DND-41 (cell line): ENCODE results near the gene INTS7.

Experiments
- ATAC-seq: fragments of 200-7000 bp; cut with Tn5 transposase; 3 replicates; pipeline ENCODE4 v1.9.1; 2021; ENCODE audit warnings: low read depth; ENCODE audit not compliant: insufficient read depth
- DNase-seq: peaks from one replicate; pipeline ENCODE4 v3.0.0-alpha.2; 2020
- H2AFZ ChIP-seq: 2 replicates; pipeline ENCODE4 v1.6.0; 2012; ENCODE audit warnings: low read depth, low read length
- H3K27ac ChIP-seq: 2 replicates; pipeline ENCODE4 v1.5.1; 2012; ENCODE audit warnings: low read length, inconsistent platforms
- H3K27me3 ChIP-seq: fragments of 200-600 bp; sonication (generic); 2 replicates; pipeline ENCODE4 v1.6.0; 2012; ENCODE audit warnings: low read length, mild to moderate bottlenecking, inconsistent platforms; ENCODE audit not compliant: insufficient read depth, poor library complexity
- H3K36me3 ChIP-seq: 2 replicates; pipeline ENCODE4 v1.5.1; 2012; ENCODE audit warnings: low read length, inconsistent platforms; ENCODE audit not compliant: insufficient read depth
- H3K4me1 ChIP-seq: 2 replicates; pipeline ENCODE4 v1.5.1; 2012; ENCODE audit warnings: mild to moderate bottlenecking, low read length; ENCODE audit not compliant: insufficient read depth
- H3K4me2 ChIP-seq: 2 replicates; pipeline ENCODE4 v1.6.0; 2012; ENCODE audit warnings: mild to moderate bottlenecking, moderate library complexity, low read length, inconsistent platforms; ENCODE audit not compliant: insufficient read depth
- H3K4me3 ChIP-seq, 2 experiments: fragments of 200-600 bp in 1 of 2; shearing (Covaris generic) in 1 of 2; 2 replicates each; pipeline ENCODE4 v1.5.1; 2012 to 2016; ENCODE audit warnings: inconsistent platforms in 2 of 2, low read length in 2 of 2, mild to moderate bottlenecking in 2 of 2, low read depth in 1 of 2, moderate library complexity in 1 of 2
- H3K79me2 ChIP-seq: 2 replicates; pipeline ENCODE4 v1.6.0; 2012; ENCODE audit warnings: low read length, inconsistent platforms; ENCODE audit not compliant: insufficient read depth
- H3K9ac ChIP-seq: 2 replicates; pipeline ENCODE4 v1.6.0; 2012; ENCODE audit warnings: low read depth, mild to moderate bottlenecking, inconsistent platforms, low read length, moderate library complexity
- H3K9me3 ChIP-seq: 2 replicates; pipeline ENCODE4 v1.5.1; 2012; ENCODE audit warnings: low read length, moderate library complexity, mild to moderate bottlenecking, inconsistent platforms; ENCODE audit not compliant: insufficient read depth, severe bottlenecking
- H4K20me1 ChIP-seq: 2 replicates; pipeline ENCODE4 v1.6.0; 2012; ENCODE audit warnings: low read length; ENCODE audit not compliant: insufficient read depth
- CTCF ChIP-seq: IDR thresholded peaks from 2 replicates; pipeline ENCODE4 v1.5.1; 2012; ENCODE audit warnings: borderline replicate concordance, low read length, moderate library complexity, mild to moderate bottlenecking; ENCODE audit not compliant: poor library complexity, severe bottlenecking; ENCODE audit errors: extremely low read depth
- EZH2 ChIP-seq: IDR thresholded peaks from 3 replicates; pipeline ENCODE4 v1.6.1; 2012; ENCODE audit warnings: borderline replicate concordance, low read depth, mild to moderate bottlenecking, moderate library complexity, low read length, inconsistent platforms; ENCODE audit not compliant: severe bottlenecking

Gene INTS7

GRCh38 chr1:211968200-211968834, 67.0 kb downstream of the INTS7 start:
- TF ChIP-seq EZH2 = no peak
- no peak for TF ChIP-seq CTCF
- Histone ChIP-seq H3K36me3 (peaks cover 69% of the 10 kb centered on the region), H3K27me3 (no peaks in the 10 kb centered on the region), H3K4me1 (no peaks in the 10 kb centered on the region), H2AFZ (no peak overlapping the region), H3K9me3 (no peaks in the 10 kb centered on the region), H4K20me1 (no peaks in the 10 kb centered on the region), H3K4me3 (no peak overlapping the region), H3K27ac (no peak overlapping the region), H3K4me2 (no peak overlapping the region), H3K9ac (no peak overlapping the region), H3K79me2 (no peaks in the 10 kb centered on the region)
- no peak for DNase-seq
- ATAC-seq = no peak

GRCh38 chr1:211967704-211968103, 67.7 kb downstream of the INTS7 start:
- Histone ChIP-seq H3K36me3 (peaks cover 66% of the 10 kb centered on the region), H3K9me3 (no peaks in the 10 kb centered on the region), H3K4me3 (no peak overlapping the region), H3K79me2 (no peaks in the 10 kb centered on the region), H3K9ac (no peak overlapping the region), H3K4me2 (no peak overlapping the region), H3K4me1 (no peaks in the 10 kb centered on the region), H4K20me1 (no peaks in the 10 kb centered on the region), H2AFZ (no peak overlapping the region), H3K27ac (no peak overlapping the region), H3K27me3 (no peaks in the 10 kb centered on the region)
- no peak for TF ChIP-seq CTCF
- TF ChIP-seq EZH2 = no peak
- DNase-seq (no peak), ATAC-seq (no peak)

GRCh38 chr1:211965108-211965805, 70.1 kb downstream of the INTS7 start:
- TF ChIP-seq CTCF (no peak), EZH2 (no peak)
- ATAC-seq = no peak
- H3K36me3 ChIP-seq = peaks cover 67% of the 10 kb centered on the region

More at GRCh38 chr1:211965108-211965805, 70.1 kb downstream of the INTS7 start:
- Histone ChIP-seq H3K27me3 (no peaks in the 10 kb centered on the region), H3K4me3 (no peak overlapping the region), H3K9me3 (no peaks in the 10 kb centered on the region), H3K9ac (no peak overlapping the region), H3K79me2 (no peaks in the 10 kb centered on the region), H4K20me1 (no peaks in the 10 kb centered on the region), H3K27ac (no peak overlapping the region), H2AFZ (no peak overlapping the region), H3K4me1 (no peaks in the 10 kb centered on the region), H3K4me2 (no peak overlapping the region)
- DNase-seq = no peak
